ENCODE measurements around the gene SOX13. TPM values are rescaled to one million over a fixed set of nuclear protein-coding genes. Genes with fewer than 3 reads are reported as not detected.

Gene SOX13
- polyA plus RNA-seq, 4 donors: 16.5 to 67.4 (median 42.3) TPM

DNA sequence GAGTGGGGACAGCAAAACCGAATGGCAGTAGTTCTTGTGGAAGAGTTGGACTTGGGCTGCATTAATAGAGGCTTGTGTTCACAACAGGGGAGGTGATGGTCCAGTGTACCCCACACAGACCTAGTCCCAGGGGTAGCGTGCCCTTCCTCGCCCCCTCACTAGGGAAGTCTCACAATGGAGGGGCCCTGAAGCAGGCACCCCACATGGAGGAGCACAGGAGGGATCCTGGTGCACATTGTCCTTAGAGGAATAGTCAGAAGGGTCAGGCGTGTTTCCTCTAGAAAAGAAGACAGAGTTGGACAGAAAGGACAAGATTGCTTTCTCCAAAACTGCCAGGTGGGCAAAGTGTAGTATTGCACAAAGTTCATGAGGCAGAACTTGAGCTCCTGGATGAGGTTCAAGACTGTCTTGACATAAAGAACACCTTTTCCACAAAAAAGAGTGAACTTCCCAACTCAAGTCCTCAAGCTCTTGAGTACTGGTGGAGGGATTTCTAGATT, 55.6 kb downstream of the SOX13 start:
- no peak for DNase-seq (ENCODE audit: low read depth in 4 of 4, low spot score in 3 of 4)

GRCh38 chr1:204128964-204129896, 56.3 kb downstream of the SOX13 start:
- peak in 1 of 4 donors; percentile 35 for DNase-seq (ENCODE audit: low read depth in 4 of 4, low spot score in 3 of 4)

DNA sequence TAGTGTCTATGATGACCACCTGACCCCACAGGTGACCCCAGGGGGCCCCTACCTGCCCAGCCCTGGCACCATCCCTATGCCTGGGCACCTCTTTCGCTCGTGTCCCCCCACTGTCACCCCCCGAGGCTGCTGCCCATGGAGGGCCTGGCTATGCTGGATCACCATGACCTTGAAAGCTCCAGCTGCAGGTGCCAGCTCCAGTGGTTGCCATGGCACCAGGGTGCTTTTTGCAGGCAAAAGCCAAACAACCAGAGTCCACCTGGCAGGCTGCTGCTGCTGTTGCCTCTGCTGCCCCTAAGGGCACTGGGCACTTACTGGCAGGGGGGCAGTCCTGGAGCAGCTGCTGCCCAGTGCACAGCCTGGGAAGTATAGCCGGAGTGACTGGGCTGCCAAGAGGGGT, 57.3 kb downstream of the SOX13 start:
- DNase-seq (ENCODE audit: low read depth in 4 of 4, low spot score in 3 of 4): no peak

- no peak for DNase-seq (ENCODE audit: low read depth in 4 of 4, low spot score in 3 of 4)
Observed at GRCh38 chr1:204130981-204131892, 58.3 kb downstream of the SOX13 start.

DNA sequence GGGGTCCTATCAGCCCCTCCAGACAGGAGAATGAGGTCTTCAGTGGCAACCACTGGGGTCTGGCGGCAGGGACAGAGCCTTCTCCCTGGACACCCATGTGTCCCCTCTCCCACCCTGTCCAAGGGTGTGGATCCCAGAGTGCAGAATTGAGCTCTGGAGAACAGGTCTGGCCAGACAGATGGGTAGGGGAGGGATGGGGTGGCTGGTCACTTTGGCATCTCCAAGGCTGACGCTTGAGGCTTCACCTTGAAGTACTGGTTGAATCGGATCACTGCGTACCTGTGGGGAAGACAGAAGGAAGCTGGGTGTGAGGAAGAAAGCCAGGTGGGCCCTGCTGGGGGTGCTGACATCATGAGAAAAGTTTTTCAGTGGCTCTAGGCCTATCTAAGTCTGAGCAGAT, 59.1 kb downstream of the SOX13 start:
- no peak for DNase-seq (ENCODE audit: low read depth in 4 of 4, low spot score in 3 of 4)

DNA sequence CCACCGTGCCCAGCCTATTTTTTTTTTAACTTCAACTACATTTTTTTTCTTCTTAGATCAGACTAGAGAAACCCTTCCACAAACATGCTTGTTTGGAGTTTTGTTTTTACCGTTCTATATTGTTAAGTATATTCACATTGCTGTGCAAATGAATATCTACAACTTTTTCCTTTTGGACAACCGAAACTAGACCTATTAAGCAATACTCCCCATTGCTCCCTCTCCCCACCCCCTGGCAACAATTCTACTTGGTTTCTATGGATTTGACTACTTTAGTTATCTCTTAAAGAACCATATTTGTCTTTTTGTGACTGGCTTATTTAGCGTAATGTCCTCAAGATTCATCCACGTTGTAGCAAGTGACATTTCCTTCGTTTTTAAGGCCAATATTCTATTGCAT, 59.8 kb downstream of the SOX13 start:
- no peak for DNase-seq (ENCODE audit: low read depth in 4 of 4, low spot score in 3 of 4)

DNA sequence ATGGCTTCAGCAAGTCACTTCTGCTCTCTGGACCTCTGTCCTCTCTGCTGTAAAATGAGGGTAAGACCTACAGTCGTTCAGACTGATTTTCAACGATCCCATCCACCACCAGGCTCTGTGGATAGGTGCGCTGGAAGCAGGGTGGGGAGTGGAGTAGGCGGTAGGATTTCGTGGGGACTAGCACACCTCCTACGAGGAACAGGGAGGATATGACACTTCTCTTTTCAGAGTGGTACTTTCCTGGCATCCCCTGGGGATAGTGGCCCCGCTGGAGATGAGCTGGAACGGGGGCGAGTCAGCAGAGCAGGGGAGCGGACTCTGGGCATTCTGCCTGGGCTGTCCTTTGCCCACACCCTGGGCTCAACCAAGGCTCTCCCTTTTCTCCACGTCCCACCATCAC, 61.2 kb downstream of the SOX13 start:
- no peak for DNase-seq (ENCODE audit: low read depth in 4 of 4, low spot score in 3 of 4)

DNA sequence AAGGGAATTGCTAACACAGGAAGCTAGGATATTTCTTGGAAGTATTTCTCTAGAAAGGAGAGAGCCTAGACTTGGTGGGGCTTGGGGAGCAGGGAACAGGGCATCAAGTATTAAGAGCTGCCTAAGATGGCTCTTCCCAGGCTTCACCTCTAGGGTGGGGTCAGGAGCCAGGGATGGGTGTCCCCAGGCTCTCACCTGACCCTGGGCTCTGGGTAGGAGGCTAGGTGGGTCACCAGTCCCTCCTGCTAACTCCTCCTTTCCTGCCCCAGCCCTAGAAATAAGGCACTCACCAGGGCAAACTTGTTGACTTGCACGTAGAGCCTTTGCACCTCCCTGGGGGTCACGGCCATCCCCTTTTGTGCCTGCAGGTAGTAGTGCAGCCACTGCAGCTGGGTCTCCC, 63.9 kb downstream of the SOX13 start:
- no peak for DNase-seq (ENCODE audit: low read depth in 4 of 4, low spot score in 3 of 4)

DNA sequence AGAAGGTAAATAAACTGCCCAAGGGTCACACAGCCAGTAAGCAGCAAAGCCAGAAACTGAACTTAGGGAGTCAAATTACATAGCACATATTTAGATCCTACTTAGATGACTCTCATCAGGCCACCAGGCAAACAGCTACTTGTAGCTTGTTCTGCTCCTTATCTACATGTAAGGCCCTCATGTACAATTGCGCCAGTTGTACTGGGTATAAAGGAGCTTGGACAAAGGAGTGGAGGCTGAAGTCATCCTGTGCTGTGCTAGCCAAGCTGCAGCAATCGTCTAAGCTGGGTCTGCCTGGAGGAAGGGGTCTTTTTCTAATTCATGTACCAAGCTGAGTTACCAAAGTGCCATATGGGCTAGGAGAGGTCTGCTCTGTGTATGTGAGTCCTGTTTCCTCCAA, 66.2 kb downstream of the SOX13 start:
- DNase-seq (ENCODE audit: low read depth in 4 of 4, low spot score in 3 of 4): no peak

DNA sequence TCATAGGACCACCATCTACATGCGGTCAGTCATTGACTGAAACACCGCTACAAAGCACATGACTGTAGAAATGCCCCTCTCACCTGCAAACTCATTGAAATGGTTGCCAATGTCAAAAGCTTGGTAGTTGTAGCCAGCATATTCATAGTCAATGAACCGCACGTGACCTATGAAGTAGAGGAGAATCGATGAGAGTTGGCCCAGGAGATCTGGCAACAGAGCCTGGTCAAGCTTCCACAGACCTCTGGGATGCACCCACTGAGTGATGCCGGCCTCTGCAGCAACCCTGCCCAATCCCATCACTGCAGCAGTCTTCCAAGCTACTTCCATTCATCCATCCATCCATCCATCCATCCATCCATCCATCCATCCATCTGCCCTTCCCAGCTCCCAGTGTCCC, 67.0 kb downstream of the SOX13 start:
- no peak for DNase-seq (ENCODE audit: low read depth in 4 of 4, low spot score in 3 of 4)

DNA sequence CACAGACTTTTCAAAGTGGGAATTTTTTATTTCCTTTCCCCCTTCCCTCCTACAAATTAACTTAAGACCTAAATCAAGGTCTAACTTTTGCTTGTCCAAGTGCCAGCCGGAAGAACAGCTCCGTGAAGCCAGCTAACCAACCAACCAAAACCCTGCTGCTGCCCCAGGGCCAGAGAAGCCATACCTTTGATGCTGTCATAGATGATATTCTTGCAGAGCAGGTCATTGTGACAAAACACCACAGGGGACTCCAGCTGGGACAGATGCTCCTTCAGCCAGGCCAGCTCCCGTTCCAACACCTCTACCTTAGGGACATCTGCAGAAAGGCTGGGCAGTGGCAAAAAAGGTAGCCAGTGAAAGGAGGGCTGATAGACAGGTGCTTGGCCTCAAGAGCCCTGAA, 68.2 kb downstream of the SOX13 start:
- DNase-seq (ENCODE audit: low read depth in 4 of 4, low spot score in 3 of 4): no peak

GRCh38 chr1:204142032-204142974, 69.4 kb downstream of the SOX13 start:
- no peak for DNase-seq (ENCODE audit: low read depth in 4 of 4, low spot score in 3 of 4)

DNA sequence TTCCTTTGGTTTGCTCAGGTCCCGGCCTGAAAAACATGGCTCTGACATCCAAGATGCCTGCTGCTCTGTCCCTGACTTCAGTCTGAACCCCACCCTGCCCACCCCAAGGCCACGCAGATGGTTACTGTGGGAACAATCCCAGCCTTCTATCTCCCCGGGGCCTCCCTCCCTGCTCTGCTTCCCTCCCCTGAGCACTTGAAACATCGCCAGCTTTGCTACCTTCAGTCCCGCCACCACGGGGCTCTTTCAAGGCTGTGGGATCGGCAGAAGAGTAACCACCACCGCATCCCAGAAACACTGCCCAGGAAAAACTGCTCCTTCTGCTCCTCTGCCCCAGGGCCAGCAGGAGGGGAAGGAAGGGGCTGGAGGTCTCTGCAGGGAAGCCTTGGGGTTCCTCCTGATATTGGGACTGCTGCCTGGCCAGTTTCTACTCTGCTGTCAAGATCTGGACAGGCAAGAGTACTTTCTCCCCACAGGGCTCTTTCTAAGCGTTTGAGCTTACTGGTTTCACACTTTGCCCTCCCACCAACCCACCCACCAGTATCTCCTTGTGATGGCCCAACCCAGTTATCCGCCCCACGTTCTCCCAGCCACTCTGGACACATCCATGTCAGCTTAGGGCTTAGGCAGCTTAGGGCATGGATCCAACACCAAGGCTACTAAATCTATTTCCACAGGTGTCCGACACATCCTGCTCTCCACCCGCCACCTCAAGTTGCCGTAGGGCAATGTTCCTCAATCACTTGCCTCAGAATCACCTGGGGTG, 70.5 kb downstream of the SOX13 start:
- DNase-seq (ENCODE audit: low read depth in 4 of 4, low spot score in 3 of 4): no peak

- no peak for DNase-seq (ENCODE audit: low read depth in 4 of 4, low spot score in 3 of 4)
Observed at GRCh38 chr1:204145033-204145504, 72.2 kb downstream of the SOX13 start.

- no peak for DNase-seq (ENCODE audit: low read depth in 4 of 4, low spot score in 3 of 4)
Observed at GRCh38 chr1:204146309-204146708, 73.4 kb downstream of the SOX13 start.

DNA sequence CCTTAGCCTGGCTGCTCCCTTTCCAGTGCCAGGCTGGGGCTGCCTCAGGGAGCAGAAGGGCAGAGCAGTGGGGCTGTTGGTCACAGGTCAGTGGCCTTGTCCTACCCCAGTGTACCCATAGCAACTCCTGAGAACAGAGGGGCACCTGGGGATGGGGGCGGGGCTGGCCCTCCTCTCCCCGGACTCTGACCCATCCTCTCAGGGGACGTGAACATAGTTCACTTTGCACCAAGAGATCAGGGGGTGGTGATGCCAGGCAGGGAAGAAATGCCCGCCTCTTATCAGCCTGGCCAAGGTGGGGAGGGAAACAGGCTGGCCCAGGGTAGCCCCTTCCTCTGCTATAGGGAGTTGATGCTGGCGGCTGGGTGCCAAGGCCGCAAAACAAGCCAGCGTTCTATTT, 74.0 kb downstream of the SOX13 start:
- DNase-seq (ENCODE audit: low read depth in 4 of 4, low spot score in 3 of 4): no peak

- no peak for DNase-seq (ENCODE audit: low read depth in 4 of 4, low spot score in 3 of 4)
Observed at GRCh38 chr1:204147406-204148383, 74.8 kb downstream of the SOX13 start.

DNA sequence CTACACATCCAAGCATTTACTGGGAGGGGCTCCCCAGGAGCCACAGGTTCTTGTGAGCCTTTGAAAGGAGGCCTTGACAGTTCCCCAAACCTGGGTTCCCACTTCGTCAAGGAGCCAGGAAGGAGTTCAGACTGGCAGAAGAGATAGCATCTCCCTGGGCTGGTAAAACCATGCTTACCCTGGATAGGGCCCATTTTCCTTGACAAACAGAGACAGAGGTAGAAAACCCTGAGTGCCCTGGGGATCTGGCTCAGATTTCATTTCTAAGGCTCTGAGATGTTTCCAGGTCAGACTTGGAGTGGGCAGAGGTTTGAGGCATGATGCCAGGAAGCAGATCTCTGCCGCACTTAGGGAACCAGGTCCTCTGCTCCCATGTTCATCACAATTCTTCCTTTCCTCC, 76.2 kb downstream of the SOX13 start:
- no peak for DNase-seq (ENCODE audit: low read depth in 4 of 4, low spot score in 3 of 4)
